GM18951 (cell line): Measurements from ENCODE around the gene CLDN24.

Experiments used
- POLR2A ChIP-seq: IDR thresholded peaks from 4 replicates; pipeline ENCODE4 v1.6.1; 2011; ENCODE audit warnings: mild to moderate bottlenecking; ENCODE audit not compliant: insufficient read length, insufficient read depth; ENCODE audit errors: extremely low read depth
- in situ Hi-C: fragments of 300-500 bp; cut with MboI; formaldehyde crosslinking; loops from one replicate; pipeline ENCODE4 v1.12.0; 2022; ENCODE audit warnings: low sequenced_read_pairs, mixed read lengths, inconsistent platforms; ENCODE audit not compliant: unreplicated experiment

The CLDN24 gene

GRCh38 chr4:183322326-183322725 lies at the start of gene CLDN24:
Gene CLDN24, minus strand, starts transcription at chr4:183322426. Its CDS starts 0 bp downstream, at chr4:183322426.
- no peak for TF ChIP-seq POLR2A
- in situ Hi-C loops = no loop called here

GRCh38 chr4:183370786-183371185 lies 48.6 kb upstream of the CLDN24 start:
- no peak for TF ChIP-seq POLR2A
- in situ Hi-C loops = no loop called here

- no peak for TF ChIP-seq POLR2A
- in situ Hi-C loops = no loop called here
Measured at GRCh38 chr4:183369073-183369472, 46.8 kb upstream of the CLDN24 start.

- no peak for TF ChIP-seq POLR2A
- in situ Hi-C loops = no loop called here
Measured at GRCh38 chr4:183366206-183366835, 44.1 kb upstream of the CLDN24 start.

GRCh38 chr4:183364025-183364424 lies 41.8 kb upstream of the CLDN24 start:
- in situ Hi-C loops = no loop called here
- TF ChIP-seq POLR2A = no peak

- in situ Hi-C loops = no loop called here
- no peak for TF ChIP-seq POLR2A
Measured at GRCh38 chr4:183362916-183363542, 40.8 kb upstream of the CLDN24 start.

- in situ Hi-C loops = no loop called here
- TF ChIP-seq POLR2A = no peak
Measured at GRCh38 chr4:183362036-183362435, 39.8 kb upstream of the CLDN24 start.

- TF ChIP-seq POLR2A = no peak
- in situ Hi-C loops = no loop called here
Measured at GRCh38 chr4:183360161-183360919, 38.1 kb upstream of the CLDN24 start.

GRCh38 chr4:183358215-183358755 lies 36.1 kb upstream of the CLDN24 start:
- no peak for TF ChIP-seq POLR2A
- in situ Hi-C loops = no loop called here

GRCh38 chr4:183356931-183357675 lies 34.9 kb upstream of the CLDN24 start:
- no peak for TF ChIP-seq POLR2A
- in situ Hi-C loops = no loop called here

- in situ Hi-C loops = no loop called here
- TF ChIP-seq POLR2A = no peak
Measured at GRCh38 chr4:183356173-183356830, 34.1 kb upstream of the CLDN24 start.

GRCh38 chr4:183355405-183355804 lies 33.2 kb upstream of the CLDN24 start:
- no peak for TF ChIP-seq POLR2A
- in situ Hi-C loops = no loop called here

- in situ Hi-C loops = no loop called here
- TF ChIP-seq POLR2A = no peak
Measured at GRCh38 chr4:183354219-183354618, 32.0 kb upstream of the CLDN24 start.

- no peak for TF ChIP-seq POLR2A
Measured at GRCh38 chr4:183353557-183353956, 31.3 kb upstream of the CLDN24 start.

More at GRCh38 chr4:183353557-183353956, 31.3 kb upstream of the CLDN24 start:
- in situ Hi-C loops = no loop called here
